HEK293 (cell line): ENCODE measurements around the gene JUP.
A peak's percentile ranks its signal among the peaks of the same experiment; 100 is the strongest.

Experiments
- CTCF ChIA-PET: fragments of 350-600 bp; formaldehyde crosslinking; extraction: SDS; loops from one replicate; lab custom pipeline; 2021; ENCODE audit warnings: antibody characterized with exemption; lab: Yijun Ruan, JAX
- POLR2A ChIA-PET: fragments of 300-600 bp; formaldehyde crosslinking; extraction: SDS; loops from one replicate; lab custom pipeline; 2020; ENCODE audit warnings: antibody characterized with exemption, inconsistent platforms; lab: Yijun Ruan, JAX
- H3K27ac ChIP-seq: fragments of 200-500 bp; sonication (Bioruptor generic); 2 replicates; pipeline ENCODE4 v1.5.1; 2014; ENCODE audit warnings: low read depth, low read length, control low read depth, inconsistent platforms; ENCODE audit errors: extremely low read depth
- H3K36me3 ChIP-seq, 2 experiments: fragments of 200-500 bp in 1 of 2; sonication (Bioruptor generic) in 1 of 2; 1 replicate in 1 of 2; 2 replicates in 1 of 2; pipeline ENCODE4 v1.5.1; 2014 to 2017; ENCODE audit warnings: inconsistent platforms in 2 of 2, low read length in 2 of 2; ENCODE audit not compliant: control insufficient read depth in 2 of 2, insufficient read depth in 1 of 2
- H3K4me1 ChIP-seq: fragments of 200-500 bp; sonication (Bioruptor generic); 2 replicates; pipeline ENCODE4 v1.5.1; 2014; ENCODE audit warnings: mild to moderate bottlenecking, low read length, inconsistent platforms; ENCODE audit not compliant: control insufficient read depth, insufficient read depth
- H3K4me3 ChIP-seq: 2 replicates; pipeline ENCODE4 v1.5.1; 2011; ENCODE audit warnings: low read depth, mild to moderate bottlenecking, control low read depth, low read length, moderate library complexity
- H3K9me3 ChIP-seq: fragments of 200-500 bp; sonication (Bioruptor generic); 2 replicates; pipeline ENCODE4 v1.5.1; 2014; ENCODE audit warnings: low read depth, low read length, inconsistent platforms; ENCODE audit not compliant: control insufficient read depth, insufficient read depth
- ELK4 ChIP-seq: IDR thresholded peaks from 2 replicates; pipeline ENCODE4 v1.6.1; 2011; ENCODE audit warnings: mild to moderate bottlenecking, low read depth, low read length, borderline replicate concordance
- GLIS1 ChIP-seq: fragments of 450-650 bp; formaldehyde crosslinking; IDR thresholded peaks from 2 replicates; pipeline ENCODE4 v1.5.1; 2016; ENCODE audit warnings: missing biosample characterization, missing genetic modification characterization
- GLIS2 ChIP-seq: fragments of 450-650 bp; formaldehyde crosslinking; IDR thresholded peaks from 2 replicates; pipeline ENCODE4 v1.5.1; 2016; ENCODE audit warnings: missing biosample characterization, missing genetic modification characterization
- IKZF3 ChIP-seq: fragments of 450-650 bp; IDR thresholded peaks from 2 replicates; pipeline ENCODE4 v1.5.0; 2018; ENCODE audit warnings: missing biosample characterization, mild to moderate bottlenecking, missing genetic modification characterization, moderate library complexity
- KLF10 ChIP-seq: fragments of 450-650 bp; IDR thresholded peaks from 2 replicates; pipeline ENCODE4 v1.5.1; 2018; ENCODE audit warnings: missing biosample characterization, mild to moderate bottlenecking, missing genetic modification characterization
- KLF7 ChIP-seq: fragments of 450-650 bp; formaldehyde crosslinking; IDR thresholded peaks from 2 replicates; pipeline ENCODE4 v1.5.1; 2016; ENCODE audit warnings: missing biosample characterization, missing genetic modification characterization, borderline replicate concordance
- PBX3 ChIP-seq: sonication (generic); formaldehyde crosslinking; IDR thresholded peaks from 2 replicates; pipeline ENCODE4 v1.8.1; 2022; ENCODE audit warnings: mild to moderate bottlenecking, moderate library complexity, missing genetic modification reagents
- REST ChIP-seq: fragments of 450-650 bp; formaldehyde crosslinking; IDR thresholded peaks from 2 replicates; pipeline ENCODE4 v1.5.1; 2016; ENCODE audit warnings: missing biosample characterization, missing genetic modification characterization
- ZBTB17 ChIP-seq: fragments of 450-650 bp; formaldehyde crosslinking; IDR thresholded peaks from 2 replicates; pipeline ENCODE4 v1.5.1; 2016; ENCODE audit warnings: missing biosample characterization, missing genetic modification characterization
- ZBTB48 ChIP-seq: fragments of 450-650 bp; formaldehyde crosslinking; IDR thresholded peaks from 2 replicates; pipeline ENCODE4 v1.5.1; 2016; ENCODE audit warnings: missing biosample characterization, missing genetic modification characterization
- ZFP69B ChIP-seq: fragments of 450-650 bp; formaldehyde crosslinking; IDR thresholded peaks from 2 replicates; pipeline ENCODE4 v1.5.1; 2016; ENCODE audit warnings: missing biosample characterization, missing genetic modification characterization
- ZNF175 ChIP-seq: fragments of 450-650 bp; formaldehyde crosslinking; IDR thresholded peaks from 2 replicates; pipeline ENCODE4 v1.5.1; 2016; ENCODE audit warnings: missing biosample characterization, missing genetic modification characterization
- ZNF184 ChIP-seq: fragments of 450-650 bp; IDR thresholded peaks from 2 replicates; pipeline ENCODE4 v1.5.1; 2018; ENCODE audit warnings: missing biosample characterization, mild to moderate bottlenecking, missing genetic modification characterization
- ZNF341 ChIP-seq: fragments of 450-650 bp; formaldehyde crosslinking; IDR thresholded peaks from 2 replicates; pipeline ENCODE4; 2016; ENCODE audit warnings: low read depth, missing biosample characterization, missing genetic modification characterization
- ZNF394 ChIP-seq: fragments of 450-650 bp; formaldehyde crosslinking; IDR thresholded peaks from 2 replicates; pipeline ENCODE4 v1.5.1; 2016; ENCODE audit warnings: missing biosample characterization, missing genetic modification characterization, mild to moderate bottlenecking, moderate library complexity, borderline replicate concordance
- ZNF624 ChIP-seq: fragments of 450-650 bp; formaldehyde crosslinking; IDR thresholded peaks from 2 replicates; pipeline ENCODE4 v1.5.1; 2017; ENCODE audit warnings: missing biosample characterization, missing genetic modification characterization
- ZNF654 ChIP-seq: fragments of 450-650 bp; formaldehyde crosslinking; IDR thresholded peaks from 2 replicates; pipeline ENCODE4 v1.5.1; 2016; ENCODE audit warnings: low read depth, missing biosample characterization, missing genetic modification characterization
- ZNF747 ChIP-seq: fragments of 450-650 bp; formaldehyde crosslinking; IDR thresholded peaks from 2 replicates; pipeline ENCODE4 v1.5.1; 2016; ENCODE audit warnings: missing biosample characterization, missing genetic modification characterization
- ZNF830 ChIP-seq: fragments of 450-650 bp; IDR thresholded peaks from 2 replicates; pipeline ENCODE4 v1.5.0; 2018; ENCODE audit warnings: missing biosample characterization, missing genetic modification characterization, low read depth, mild to moderate bottlenecking, moderate library complexity
- ZSCAN18 ChIP-seq: fragments of 450-650 bp; formaldehyde crosslinking; IDR thresholded peaks from 2 replicates; pipeline ENCODE4 v1.5.1; 2016; ENCODE audit warnings: missing biosample characterization, missing genetic modification characterization
- TF ChIP-seq, protein P1 (sequence below): fragments of 450-650 bp; formaldehyde crosslinking; IDR thresholded peaks from 2 replicates; pipeline ENCODE4 v1.5.1; 2016; ENCODE audit warnings: missing biosample characterization, missing genetic modification characterization
- TF ChIP-seq, protein P2 (sequence below): fragments of 450-650 bp; formaldehyde crosslinking; IDR thresholded peaks from 2 replicates; pipeline ENCODE4 v1.5.1; 2016; ENCODE audit warnings: missing biosample characterization, missing genetic modification characterization

JUP gene

DNA sequence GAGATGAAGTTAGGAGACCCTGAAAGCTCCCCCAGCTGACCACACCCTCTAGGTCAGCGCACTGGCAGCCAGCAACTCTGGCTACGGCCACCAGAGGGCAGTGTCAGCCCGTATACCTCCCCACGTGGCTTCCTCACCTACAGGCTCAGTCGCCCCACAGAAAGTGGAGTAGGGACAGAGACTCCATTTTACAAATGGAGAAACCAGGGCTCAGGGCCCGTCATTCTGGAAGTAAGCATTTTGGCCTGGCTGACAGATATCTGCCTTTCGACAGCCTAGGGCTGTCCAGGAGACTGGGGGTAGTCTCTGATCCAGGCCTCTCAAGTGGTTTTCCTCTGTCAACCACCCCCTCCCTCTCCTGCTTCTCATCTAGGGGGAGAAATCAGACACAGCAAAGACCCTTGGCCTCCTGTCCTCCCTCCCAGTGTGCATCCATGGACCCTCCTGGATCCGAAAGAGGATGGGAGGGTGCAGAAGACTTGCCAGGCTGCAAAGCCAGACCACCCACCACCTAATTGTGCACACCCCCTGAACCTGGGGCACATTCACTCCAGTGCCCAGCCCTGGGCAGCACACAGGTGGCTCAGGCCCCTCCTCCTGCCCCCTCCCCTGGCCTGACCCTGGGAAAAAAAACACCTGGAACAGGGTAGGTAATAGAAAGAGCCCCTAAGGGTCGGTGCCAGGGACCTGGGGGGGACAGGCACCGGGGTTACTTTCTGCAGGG lies 48.3 kb downstream of the JUP start (continued):
- TF ChIP-seq ZNF624 (tag by site-specific recombination) (no peak), KLF10 (tag by site-specific recombination) (peak; percentile 61), ZNF654 (tag by site-specific recombination) (peak; percentile 96), GLIS2 (tag by site-specific recombination) (peak; percentile 43), ZNF394 (tag by site-specific recombination) (peak; percentile 64), ELK4 (no peak), ZNF747 (tag by site-specific recombination) (no peak), GLIS1 (peak; percentile 34; the same call in 1 of the 2 replicates), PBX3 (CRISPR knock-in tag) (peak; percentile 66; the same call in 1 of the 2 replicates), ZBTB48 (peak; percentile 42; the same call in 1 of the 2 replicates), KLF7 (tag by site-specific recombination) (peak; percentile 87), ZNF830 (tag by site-specific recombination) (no peak), ZFP69B (peak; percentile 48; the same call in 1 of the 2 replicates), ZNF184 (0 out of 2 replicates have a peak, but pooled peaks have one; percentile 17)
- TF ChIP-seq, protein P1, sequence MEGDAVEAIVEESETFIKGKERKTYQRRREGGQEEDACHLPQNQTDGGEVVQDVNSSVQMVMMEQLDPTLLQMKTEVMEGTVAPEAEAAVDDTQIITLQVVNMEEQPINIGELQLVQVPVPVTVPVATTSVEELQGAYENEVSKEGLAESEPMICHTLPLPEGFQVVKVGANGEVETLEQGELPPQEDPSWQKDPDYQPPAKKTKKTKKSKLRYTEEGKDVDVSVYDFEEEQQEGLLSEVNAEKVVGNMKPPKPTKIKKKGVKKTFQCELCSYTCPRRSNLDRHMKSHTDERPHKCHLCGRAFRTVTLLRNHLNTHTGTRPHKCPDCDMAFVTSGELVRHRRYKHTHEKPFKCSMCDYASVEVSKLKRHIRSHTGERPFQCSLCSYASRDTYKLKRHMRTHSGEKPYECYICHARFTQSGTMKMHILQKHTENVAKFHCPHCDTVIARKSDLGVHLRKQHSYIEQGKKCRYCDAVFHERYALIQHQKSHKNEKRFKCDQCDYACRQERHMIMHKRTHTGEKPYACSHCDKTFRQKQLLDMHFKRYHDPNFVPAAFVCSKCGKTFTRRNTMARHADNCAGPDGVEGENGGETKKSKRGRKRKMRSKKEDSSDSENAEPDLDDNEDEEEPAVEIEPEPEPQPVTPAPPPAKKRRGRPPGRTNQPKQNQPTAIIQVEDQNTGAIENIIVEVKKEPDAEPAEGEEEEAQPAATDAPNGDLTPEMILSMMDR (tag by site-specific recombination), result peak; percentile 96
- TF ChIP-seq, protein P2, sequence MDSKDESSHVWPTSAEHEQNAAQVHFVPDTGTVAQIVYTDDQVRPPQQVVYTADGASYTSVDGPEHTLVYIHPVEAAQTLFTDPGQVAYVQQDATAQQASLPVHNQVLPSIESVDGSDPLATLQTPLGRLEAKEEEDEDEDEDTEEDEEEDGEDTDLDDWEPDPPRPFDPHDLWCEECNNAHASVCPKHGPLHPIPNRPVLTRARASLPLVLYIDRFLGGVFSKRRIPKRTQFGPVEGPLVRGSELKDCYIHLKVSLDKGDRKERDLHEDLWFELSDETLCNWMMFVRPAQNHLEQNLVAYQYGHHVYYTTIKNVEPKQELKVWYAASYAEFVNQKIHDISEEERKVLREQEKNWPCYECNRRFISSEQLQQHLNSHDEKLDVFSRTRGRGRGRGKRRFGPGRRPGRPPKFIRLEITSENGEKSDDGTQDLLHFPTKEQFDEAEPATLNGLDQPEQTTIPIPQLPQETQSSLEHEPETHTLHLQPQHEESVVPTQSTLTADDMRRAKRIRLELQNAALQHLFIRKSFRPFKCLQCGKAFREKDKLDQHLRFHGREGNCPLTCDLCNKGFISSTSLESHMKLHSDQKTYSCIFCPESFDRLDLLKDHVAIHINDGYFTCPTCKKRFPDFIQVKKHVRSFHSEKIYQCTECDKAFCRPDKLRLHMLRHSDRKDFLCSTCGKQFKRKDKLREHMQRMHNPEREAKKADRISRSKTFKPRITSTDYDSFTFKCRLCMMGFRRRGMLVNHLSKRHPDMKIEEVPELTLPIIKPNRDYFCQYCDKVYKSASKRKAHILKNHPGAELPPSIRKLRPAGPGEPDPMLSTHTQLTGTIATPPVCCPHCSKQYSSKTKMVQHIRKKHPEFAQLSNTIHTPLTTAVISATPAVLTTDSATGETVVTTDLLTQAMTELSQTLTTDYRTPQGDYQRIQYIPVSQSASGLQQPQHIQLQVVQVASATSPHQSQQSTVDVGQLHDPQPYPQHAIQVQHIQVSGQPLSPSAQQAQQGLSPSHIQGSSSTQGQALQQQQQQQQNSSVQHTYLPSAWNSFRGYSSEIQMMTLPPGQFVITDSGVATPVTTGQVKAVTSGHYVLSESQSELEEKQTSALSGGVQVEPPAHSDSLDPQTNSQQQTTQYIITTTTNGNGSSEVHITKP, result peak; percentile 21; the same call in 1 of the 2 replicates

DNA sequence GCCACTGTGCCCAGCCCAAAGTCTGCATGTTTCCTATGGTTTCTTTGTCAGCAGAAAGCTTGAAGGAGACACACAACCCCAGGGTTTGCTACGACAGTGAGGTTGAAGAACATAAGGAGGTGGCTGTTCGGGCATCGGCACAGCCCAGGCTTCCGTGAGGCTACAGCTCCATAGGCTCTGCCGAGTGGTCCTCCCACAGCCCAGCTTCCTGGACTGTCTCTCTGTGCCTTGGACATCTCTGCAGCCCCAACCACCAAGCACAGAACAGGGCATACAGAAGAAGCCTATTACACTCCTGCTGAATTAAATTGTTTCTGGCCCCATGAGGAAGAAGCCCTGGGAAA lies 48.9 kb downstream of the JUP start:
- Histone ChIP-seq H3K9me3 (no peaks in the 10 kb centered on the region), H3K4me1 (peaks cover 2% of the 10 kb centered on the region; the same call in 1 of the 2 replicates), H3K27ac (no peak overlapping the region), H3K4me3 (no peak overlapping the region), H3K36me3 (no peaks in the 10 kb centered on the region)
- POLR2A ChIA-PET, result interaction anchor here (0.6 to 1.9 kb wide), 7 partner anchors 48 to 222 kb away, joined by 3 to 17 read pairs (median 6); partner anchors contain the start of genes EIF1 and JUP
- CTCF ChIA-PET, result interaction anchor here (0.6 to 3.3 kb wide), 38 partner anchors 10 to 1315 kb away, joined by 3 to 51 read pairs (median 4); partner anchors contain the start of genes JUP, KLHL10 and P3H4
- TF ChIP-seq REST (tag by site-specific recombination) (no peak), ZBTB17 (tag by site-specific recombination) (peak; percentile 70), ZNF175 (tag by site-specific recombination) (no peak), IKZF3 (tag by site-specific recombination) (no peak), ZSCAN18 (tag by site-specific recombination) (no peak), ZNF341 (tag by site-specific recombination) (peak; percentile 15; the same call in 1 of the 2 replicates)
